ENCODE measurements around the gene EVX1. TPM values are rescaled to one million over a fixed set of nuclear protein-coding genes. Genes with fewer than 3 reads are reported as not detected.

EVX1 gene
- total RNA-seq, 1 donor from 2014 or later, result 0.79 TPM

- TF ChIP-seq, protein P1, sequence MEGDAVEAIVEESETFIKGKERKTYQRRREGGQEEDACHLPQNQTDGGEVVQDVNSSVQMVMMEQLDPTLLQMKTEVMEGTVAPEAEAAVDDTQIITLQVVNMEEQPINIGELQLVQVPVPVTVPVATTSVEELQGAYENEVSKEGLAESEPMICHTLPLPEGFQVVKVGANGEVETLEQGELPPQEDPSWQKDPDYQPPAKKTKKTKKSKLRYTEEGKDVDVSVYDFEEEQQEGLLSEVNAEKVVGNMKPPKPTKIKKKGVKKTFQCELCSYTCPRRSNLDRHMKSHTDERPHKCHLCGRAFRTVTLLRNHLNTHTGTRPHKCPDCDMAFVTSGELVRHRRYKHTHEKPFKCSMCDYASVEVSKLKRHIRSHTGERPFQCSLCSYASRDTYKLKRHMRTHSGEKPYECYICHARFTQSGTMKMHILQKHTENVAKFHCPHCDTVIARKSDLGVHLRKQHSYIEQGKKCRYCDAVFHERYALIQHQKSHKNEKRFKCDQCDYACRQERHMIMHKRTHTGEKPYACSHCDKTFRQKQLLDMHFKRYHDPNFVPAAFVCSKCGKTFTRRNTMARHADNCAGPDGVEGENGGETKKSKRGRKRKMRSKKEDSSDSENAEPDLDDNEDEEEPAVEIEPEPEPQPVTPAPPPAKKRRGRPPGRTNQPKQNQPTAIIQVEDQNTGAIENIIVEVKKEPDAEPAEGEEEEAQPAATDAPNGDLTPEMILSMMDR (conservative IDR thresholded peaks at IDR 0.05), result no peak
- H3K27ac Mint-ChIP-seq (ENCODE audit: unreplicated experiment), result no peak overlapping the region
- H3K27me3 Mint-ChIP-seq (ENCODE audit: low read depth), result peaks cover 99% of the 10 kb centered on the region
- H3K4me1 Mint-ChIP-seq, result no peaks in the 10 kb centered on the region
- no peak for DNase-seq (ENCODE audit: low read depth, low spot score)
- no peaks in the 10 kb centered on the region for H3K9me3 Mint-ChIP-seq
- peaks cover 4% of the 10 kb centered on the region for H3K36me3 Mint-ChIP-seq (ENCODE audit: low read depth)
- no peak overlapping the region for H3K4me3 Mint-ChIP-seq
Observed at GRCh38 chr7:27209933-27210440, 32.6 kb upstream of the EVX1 start.

DNA sequence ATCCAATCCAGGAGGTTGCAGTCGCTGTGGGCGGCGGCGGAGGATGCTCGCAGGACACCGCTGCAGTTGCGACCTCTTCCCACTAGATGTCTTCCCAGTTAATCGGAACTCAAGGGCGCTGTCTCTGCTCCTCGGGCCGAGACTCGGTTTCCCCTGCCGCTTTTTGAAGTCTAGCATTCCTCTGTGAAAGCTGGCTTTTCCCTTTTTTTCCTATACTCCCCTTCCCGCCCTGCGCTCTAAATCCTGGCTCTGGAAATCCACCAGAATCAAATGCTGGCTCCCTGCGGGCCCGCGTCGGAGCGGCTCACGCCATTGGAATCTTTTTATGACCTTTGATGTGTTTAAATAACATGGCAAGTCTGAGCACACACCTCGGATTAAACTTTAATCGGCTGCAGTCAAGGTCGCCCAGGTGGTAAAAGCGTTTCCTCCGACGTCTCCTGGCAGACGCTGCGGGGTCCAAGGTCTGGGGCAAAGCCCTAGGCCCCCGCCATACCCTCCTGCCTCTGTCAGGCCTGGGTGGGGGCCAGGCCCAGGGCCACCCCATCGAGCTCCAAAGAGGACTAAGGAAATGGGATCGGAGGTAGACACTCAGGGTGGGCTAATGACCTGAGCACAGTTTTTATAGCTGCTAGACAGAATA, 32.0 kb upstream of the EVX1 start:
- Mint-ChIP-seq H3K36me3 (ENCODE audit: low read depth) (peaks cover 4% of the 10 kb centered on the region), H3K4me1 (no peaks in the 10 kb centered on the region), H3K4me3 (no peak overlapping the region), H3K27me3 (ENCODE audit: low read depth) (peaks cover 99% of the 10 kb centered on the region), H3K27ac (ENCODE audit: unreplicated experiment) (no peak overlapping the region), H3K9me3 (no peaks in the 10 kb centered on the region)
- TF ChIP-seq, protein P1 (conservative IDR thresholded peaks at IDR 0.05), result peak; percentile 79
- peak; percentile 64 for DNase-seq (ENCODE audit: low read depth, low spot score)

- no peak for DNase-seq (ENCODE audit: low read depth, low spot score)
- H3K36me3 Mint-ChIP-seq (ENCODE audit: low read depth), result peaks cover 1% of the 10 kb centered on the region
- no peak overlapping the region for H3K27ac Mint-ChIP-seq (ENCODE audit: unreplicated experiment)
- H3K4me3 Mint-ChIP-seq, result no peak overlapping the region
- no peaks in the 10 kb centered on the region for H3K4me1 Mint-ChIP-seq
- no peaks in the 10 kb centered on the region for H3K9me3 Mint-ChIP-seq
- peaks cover 99% of the 10 kb centered on the region for H3K27me3 Mint-ChIP-seq (ENCODE audit: low read depth)
- TF ChIP-seq, protein P1 (conservative IDR thresholded peaks at IDR 0.05), result no peak
Observed at GRCh38 chr7:27211084-27211446, 31.5 kb upstream of the EVX1 start.

- Mint-ChIP-seq H3K4me3 (no peak overlapping the region), H3K9me3 (no peaks in the 10 kb centered on the region), H3K4me1 (no peaks in the 10 kb centered on the region), H3K36me3 (ENCODE audit: low read depth) (no peaks in the 10 kb centered on the region), H3K27ac (ENCODE audit: unreplicated experiment) (no peak overlapping the region), H3K27me3 (ENCODE audit: low read depth) (peaks cover 99% of the 10 kb centered on the region)
- TF ChIP-seq, protein P1 (conservative IDR thresholded peaks at IDR 0.05), result no peak
- DNase-seq (ENCODE audit: low read depth, low spot score), result no peak
Observed at GRCh38 chr7:27211764-27212204, 30.8 kb upstream of the EVX1 start.

DNA sequence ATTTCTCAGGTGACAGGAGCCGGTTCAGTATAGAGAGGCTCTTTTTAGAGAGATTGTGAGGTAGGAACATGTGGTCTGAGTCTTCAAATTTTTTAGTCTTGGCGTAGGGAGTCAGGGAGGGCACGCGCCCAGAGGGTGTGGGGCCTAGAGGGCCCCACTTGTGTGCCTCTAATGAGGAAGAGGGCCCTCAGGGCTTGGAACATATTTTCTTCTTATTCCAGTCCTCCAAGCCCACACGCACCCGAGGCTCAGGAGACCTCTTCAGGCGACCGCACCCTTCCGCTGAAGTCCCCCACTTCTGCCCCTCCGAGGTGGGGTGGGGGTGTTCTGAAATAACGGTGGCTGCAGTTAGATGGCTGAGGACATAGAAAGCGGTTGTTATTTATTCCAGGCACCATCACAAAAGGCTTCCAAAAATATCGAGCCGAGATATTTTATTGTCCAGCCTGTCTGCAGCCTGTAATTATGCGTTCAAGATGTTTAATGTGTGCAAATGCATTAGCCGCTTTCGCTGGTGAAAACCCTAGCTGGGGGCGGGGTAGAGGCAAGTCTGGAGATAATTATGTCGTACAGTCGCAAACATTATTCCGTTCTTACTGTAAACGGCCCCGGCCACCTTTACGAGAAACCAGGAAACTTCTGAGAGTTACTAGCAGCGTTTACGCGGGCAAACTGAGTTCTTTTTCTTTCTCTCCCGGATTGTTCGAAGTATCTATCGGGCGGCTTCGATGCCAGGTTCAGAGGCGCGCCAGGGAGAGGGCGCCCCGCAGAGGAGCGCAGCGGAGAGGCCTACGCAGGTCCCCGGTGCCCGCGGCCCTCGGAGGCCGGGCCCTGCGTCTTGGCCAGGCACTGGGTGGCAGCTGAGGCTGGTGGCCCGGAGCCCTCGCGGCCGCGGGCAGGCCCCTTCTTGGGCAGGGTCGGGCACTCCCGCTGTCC, 29.8 kb upstream of the EVX1 start:
- Mint-ChIP-seq H3K36me3 (ENCODE audit: low read depth) (no peaks in the 10 kb centered on the region), H3K4me3 (no peak overlapping the region), H3K9me3 (no peaks in the 10 kb centered on the region), H3K27me3 (ENCODE audit: low read depth) (peaks cover 99% of the 10 kb centered on the region), H3K4me1 (no peaks in the 10 kb centered on the region), H3K27ac (ENCODE audit: unreplicated experiment) (no peak overlapping the region)
- TF ChIP-seq, protein P1 (conservative IDR thresholded peaks at IDR 0.05), result no peak
- DNase-seq (ENCODE audit: low read depth, low spot score), result no peak
